GM18502 (cell line): ENCODE measurements around the gene ANXA6.
A peak's percentile ranks its signal among the peaks of the same experiment; 100 is the strongest.

Experiments
- ATAC-seq: cut with Tn5 transposase; IDR thresholded peaks from one replicate; pipeline ENCODE4 v1.9.1; 2021; ENCODE audit warnings: mild to moderate bottlenecking; ENCODE audit not compliant: unreplicated experiment, poor library complexity

Gene ANXA6

DNA sequence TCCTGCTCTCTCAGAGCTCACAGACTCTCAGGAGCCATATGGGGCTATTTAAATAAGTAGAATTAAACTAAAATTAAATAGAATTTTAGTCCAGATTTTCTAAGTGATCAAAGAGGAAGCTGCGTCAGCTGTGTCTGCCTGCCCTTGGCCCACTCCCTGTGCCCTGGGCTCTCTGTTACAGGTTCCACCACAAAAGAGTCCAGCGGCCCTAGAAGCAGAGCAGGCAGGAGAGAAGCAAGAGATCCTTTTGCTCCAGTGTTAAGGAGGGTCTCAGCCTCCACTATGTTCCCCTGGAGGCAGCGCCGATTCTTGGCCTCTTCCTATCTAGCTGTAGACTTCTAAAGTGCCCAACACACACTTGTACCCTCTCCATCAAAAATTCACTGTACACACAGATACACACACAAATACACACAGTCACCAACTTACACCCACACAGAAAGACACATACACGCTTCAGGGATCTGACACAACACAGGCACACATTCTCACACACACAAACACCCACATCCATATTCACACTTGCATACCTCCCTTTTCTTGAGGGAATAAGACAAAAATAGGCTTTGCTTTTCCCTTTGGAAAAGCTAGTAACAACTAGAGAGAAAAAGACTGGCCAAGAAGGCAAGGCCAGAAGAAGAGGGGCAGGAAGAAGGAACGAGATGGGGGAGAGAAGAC lies 71.2 kb downstream of the ANXA6 start:
- ATAC-seq = no peak

DNA sequence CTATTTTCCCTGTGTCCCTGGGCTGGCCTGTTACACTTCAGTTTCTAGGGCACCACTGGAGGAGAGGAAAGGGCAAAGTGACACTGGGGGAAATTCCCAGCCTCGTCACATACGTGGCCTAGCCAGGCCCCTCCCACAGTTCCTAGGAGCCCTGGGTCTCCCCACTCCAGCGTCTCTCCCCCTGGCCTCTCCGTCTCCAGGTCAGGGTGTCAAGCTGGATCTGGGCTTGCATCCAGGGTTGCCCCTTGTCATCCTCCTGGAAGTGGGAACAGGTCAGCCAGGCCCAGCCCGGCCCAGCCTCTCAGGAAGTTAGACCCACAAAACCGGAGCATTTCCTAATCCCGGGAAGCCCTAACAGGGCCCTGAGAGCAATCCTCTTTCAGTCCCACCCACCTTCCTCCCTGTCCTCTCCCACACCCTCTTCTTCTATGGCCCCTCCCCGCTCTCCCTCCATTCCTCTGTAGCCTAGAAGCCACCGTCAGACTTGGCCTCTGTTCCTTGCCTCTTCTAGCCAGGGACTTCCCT lies 72.0 kb downstream of the ANXA6 start:
- peak; percentile 19 for ATAC-seq

DNA sequence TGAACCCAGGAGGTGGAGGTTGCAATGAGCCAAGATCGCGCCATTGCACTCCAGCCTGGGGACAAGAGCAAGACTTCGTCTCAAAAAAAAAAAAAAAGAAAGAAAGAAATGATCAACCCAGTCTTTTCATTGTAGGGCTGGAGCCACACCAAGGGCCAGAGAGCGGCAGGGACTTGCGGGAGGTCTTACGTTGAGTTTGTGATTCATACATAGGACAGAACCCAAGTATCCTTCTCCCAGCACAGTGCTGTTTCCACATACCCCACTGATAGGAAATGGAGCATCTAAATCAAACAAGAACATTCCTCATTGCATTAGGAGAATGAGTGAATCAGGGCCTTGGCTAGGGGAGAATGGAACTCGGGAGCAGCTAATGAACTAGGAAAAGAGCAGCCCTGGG lies 73.2 kb downstream of the ANXA6 start:
- ATAC-seq = no peak

DNA sequence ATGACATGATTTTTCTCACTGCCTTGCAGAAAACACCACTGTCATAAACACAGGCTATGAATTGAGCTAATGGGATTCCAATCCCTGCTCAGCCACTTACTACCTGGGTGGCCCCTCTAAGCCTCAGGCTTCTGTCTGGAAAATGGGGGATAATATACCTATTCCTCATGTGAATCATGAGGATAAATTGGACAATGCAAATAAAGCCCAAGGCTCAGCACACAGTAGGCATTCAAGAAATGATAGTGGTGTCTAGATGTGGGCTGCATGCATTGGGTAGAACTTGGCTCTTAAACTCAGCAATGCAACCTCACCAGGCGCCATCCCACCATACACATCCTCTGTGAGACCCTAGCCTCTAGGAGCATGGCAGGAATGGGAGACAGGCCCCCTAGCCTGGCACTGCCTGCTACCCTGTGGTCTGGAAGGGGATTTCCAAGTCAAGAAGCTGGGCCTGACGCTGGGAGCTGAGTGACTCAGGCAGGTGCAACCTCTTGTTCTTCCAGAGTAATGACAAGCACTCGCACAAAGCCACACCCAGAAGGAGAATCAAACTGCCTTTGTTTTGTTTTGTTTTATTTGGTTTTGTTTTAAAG lies 74.4 kb downstream of the ANXA6 start:
- ATAC-seq = no peak

DNA sequence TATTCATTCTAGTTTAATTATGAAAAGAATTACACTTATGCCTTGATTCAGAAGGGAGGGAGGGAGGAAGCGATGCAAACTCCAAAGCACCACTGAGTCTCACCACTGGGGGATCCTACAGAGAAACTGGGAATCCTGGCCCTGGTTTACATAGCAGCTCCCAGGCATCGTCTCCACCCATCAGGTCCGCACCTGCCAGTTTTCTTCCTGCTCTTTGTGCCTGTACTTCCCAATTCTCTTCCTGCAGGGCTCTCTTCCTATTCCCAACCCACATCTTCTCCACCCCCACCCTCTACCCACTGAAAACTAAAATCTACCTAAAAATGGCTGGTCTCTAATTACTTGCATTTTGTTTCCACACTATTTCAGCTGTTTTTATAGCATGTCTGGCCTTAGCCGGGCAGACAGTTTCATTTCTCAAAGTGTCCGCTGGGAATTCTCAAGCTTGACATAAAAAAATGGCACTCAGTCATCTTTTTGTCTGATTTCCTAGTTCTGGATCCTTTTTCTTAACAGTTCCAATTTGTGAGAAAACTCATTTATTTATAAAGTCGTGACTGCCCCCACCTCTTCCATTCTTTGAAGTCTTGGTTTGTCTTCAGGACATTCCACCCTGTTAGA lies 75.2 kb downstream of the ANXA6 start:
- ATAC-seq = no peak

DNA sequence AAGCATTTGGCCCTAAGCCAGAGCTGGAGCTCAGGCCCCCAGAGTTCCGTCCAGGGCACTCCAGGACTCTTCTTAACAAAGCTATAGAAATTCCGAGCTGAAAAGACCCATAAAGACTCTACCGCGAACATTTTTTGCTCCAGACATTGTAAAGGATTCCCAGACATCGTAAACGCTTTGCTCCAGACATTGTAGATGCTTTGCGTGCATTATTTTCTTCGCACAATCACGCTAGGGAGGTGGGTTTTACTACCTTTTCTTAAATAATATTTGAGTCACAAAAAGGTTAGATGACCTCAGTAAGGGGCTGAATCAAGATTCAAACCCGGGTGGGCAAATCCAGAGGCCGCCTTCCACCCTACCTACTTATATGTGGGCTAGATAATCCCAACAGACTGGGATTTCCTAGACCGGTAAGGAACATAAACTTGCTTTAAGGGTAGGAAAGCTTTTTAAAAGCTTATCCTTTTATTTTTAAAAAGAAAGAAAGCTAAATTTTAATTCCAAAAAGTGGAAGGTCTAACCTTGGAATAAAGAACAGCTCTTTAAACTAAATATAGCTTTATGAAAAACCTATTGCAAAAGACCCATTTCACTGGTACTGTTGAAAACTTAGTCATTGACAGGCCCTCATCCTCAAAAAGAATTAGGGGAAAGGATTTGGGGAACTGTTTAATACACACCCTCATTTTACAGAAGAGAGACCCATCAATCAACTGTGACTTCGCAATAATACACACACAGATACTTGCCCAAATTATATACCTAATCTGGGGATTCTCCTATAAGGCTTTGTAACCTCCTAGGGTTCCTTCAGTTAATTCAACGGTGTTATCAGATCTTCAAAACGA lies 75.9 kb downstream of the ANXA6 start:
- ATAC-seq = no peak

DNA sequence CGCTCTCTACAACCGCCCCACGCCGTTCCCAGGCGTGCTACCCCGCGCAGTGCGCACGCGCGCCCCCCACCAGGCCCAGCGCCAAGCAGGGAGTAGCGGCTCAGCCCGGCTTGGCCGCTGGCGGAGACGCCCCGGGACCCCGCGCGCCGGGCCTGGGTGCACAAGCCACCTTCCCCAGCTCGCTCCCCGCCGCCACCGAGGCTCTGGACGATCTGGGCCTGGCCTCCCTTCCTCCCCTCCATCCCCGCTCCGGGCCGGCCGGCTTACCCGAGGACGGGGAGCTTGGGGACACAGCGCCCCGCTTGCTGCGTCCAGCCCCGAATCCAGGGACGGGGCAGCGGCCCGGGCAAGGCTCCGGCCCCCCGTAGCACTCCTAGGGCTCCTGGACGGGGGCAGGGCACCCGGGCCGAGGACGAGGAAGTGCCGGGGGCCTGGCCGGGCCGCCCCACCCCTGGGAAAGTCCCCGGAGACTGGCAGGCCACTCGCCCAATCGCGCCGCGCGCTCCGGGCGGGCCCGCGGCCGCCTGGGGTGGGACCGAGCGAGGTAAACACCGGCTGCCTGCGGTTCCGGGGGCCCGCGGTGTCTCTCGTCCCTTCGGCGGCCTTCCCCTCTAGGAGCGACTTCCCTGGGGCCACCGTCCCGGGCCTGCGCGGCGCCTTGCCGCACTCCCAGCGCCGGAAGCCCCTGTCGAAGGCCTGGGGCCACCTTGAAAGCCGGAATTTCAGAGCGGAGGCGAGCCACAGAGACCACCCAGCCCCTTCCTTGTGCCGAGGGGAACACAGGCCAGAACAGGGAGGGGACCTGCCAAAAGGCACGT lies 76.8 kb downstream of the ANXA6 start, which contains the start of gene TNIP1:
Gene TNIP1 (minus strand): TSS at position 422 of the 818 bp plus-strand sequence. CDS start 15,939 bp downstream, outside the sequence.
- peak; percentile 76 for ATAC-seq

DNA sequence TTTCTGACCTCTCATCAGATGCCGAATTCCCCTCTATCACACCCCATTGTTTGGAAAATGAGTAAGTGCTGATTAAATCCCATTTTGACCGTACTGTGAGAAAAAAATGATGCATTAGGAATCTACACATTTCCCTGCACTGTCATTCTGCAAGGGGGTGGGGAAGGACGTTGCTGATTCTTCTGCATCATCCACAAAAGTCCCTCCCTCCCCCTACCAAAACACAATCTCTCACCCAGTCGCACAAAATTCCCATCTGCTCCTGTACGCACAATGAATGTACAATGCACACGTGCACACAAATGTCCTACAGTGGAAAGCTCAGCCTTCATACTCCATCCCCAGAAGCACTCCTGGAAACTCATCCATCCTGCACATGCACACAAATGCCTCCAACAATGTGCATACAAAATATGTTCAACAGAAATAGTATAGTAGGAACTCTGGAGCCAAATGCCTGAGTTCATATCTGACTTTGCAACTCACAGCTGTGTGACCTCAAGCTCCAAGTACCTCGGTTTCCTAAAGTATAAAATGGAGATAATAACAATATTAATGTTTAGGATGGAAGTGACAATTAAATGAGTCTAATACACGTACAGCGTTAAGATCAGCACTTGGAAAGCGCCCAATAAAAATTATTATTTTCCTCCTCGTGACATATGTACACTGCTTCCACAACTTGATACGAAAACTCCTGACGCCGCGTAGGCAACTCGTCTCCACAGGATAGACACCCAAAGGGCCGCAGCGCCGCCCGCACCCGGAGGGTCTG lies 77.6 kb downstream of the ANXA6 start:
- no peak for ATAC-seq

DNA sequence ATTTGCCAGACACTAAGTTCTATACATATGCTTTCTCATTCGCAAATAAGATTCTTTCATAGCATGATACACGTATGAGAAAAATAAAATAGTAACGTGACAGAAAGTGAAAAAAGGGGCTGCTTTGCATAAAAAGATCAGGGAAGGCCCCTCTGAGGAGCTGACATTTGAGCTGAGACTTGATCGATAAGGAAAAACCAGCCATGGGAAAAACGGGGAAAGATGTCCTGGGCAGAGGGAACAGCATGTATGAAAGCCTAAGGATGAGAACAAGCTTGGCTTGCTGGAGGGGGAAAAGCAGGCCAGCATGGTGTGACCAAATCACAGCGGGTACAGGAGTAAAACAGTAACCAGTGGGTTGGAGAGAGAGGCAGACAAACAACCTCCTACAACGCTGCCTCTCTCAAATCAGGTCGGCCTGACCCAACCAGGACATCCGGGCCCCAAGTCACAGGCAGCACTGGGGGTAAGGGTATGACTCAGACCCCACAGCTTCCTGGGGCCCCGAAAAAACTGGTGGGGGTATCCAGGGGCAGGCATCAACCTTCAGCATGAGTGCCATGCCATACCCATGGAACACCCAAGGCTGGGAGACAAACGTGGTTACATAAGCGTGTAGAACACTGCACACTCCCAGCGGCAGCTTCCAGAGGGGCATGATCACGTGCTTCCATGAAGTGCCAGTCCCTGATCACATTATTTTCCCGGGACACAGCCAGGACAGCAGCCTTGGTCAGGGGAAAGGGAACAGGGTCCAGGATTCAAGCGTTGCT lies 78.9 kb downstream of the ANXA6 start:
- peak; percentile 57 for ATAC-seq

DNA sequence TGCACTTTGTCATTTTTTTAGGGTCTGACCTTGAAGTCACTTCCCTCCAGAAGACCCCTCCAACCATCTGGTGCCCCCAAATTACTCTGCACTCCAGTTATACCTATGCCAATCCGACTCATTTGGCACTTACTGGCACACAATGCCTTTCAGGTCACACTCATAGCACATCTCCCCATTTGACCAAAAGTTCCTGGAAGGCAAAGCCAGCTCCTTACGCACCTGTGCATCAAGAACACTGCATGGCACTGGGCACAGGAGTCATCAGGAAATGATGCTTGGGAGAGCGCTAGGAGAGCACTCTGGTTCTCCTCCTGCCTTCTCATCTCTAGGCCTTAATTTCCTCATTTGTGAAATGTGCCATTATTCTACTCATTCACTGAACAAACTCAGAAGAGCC lies 79.6 kb downstream of the ANXA6 start:
- ATAC-seq = no peak

DNA sequence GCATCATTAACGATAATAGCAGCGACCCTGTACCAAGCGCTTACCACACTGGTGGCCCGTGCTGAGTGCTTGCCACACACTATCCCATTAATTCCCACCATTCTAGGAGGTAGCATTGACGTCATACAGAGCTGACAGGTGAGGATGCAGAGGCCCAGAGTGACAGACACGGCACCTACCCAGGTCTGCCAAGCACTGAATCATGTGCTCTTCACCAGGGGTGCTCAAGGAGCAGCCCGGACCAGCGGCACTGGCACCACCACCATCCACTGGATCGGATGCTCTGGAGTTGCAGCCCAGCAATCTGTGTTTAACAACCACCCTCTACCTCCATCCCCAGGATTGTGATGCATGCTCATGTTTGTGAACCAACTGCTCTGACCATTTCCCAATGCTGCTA lies 80.2 kb downstream of the ANXA6 start:
- ATAC-seq = no peak

DNA sequence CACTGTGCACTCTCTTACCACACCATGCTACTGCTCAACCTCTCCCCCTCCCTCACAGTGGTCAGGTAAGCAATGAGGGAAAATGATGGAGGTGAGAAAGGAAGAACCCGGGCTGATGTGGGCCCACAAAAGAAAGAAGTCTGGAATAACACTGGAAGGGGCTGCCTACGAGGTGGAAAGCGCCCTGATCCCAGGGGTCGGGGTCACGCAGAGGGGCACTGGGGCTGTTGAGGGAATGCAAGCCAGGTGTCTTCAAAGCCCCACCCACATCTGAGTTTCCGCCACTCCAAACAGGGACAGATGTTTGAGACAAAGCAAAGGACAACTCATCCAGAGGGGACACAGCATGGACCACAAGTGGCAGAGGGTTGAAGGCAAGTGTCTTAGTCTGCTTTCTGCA lies 81.0 kb downstream of the ANXA6 start:
- no peak for ATAC-seq

DNA sequence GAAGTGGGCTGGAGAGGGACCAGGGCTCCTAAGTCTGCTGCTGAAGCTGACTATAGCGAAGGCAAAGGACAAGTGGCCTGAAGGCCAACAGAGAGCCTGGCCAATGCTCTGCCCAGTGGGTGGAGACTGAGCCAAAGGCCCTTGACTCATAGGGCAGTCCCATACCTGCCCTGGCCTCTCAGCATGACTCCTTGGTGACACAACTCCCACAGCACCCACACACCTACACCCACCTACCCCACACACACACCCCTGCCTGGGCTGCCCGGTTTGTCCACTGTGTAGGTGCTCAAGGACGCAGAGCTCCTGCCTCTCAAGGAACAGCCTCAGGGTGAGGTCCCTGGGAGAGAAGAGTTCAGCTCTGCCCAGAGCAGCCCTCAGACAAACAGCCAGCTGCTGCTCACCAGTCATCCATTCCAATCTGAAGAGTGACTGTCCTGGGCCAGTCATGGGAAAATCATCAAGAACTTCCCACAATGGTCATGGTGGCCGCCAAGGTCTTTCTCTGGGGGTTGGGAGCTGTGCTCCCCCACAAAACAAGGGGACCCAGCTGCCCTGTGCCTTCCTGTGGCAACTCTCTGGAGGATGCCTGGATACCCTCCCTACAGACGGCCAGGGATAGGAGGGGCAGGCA lies 81.8 kb downstream of the ANXA6 start:
- no peak for ATAC-seq

DNA sequence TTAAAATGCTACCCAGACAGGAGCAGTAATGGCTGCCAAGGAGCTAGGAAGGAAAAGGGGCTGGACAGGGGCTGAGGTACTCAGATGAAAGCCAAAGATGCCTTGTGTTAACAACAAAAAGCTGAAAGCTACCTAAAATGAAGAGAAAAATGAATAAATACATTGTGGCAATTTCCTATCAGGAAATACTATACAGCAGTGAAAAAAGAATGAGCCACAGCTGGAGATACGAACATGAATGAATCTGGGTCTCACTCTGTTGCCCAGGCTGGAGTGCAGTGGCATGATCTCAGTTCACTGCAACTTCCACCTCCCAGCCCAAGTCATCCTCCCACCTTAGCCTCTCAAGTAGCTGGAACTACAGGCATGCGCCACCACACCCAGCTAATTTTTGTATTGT lies 83.0 kb downstream of the ANXA6 start:
- no peak for ATAC-seq

DNA sequence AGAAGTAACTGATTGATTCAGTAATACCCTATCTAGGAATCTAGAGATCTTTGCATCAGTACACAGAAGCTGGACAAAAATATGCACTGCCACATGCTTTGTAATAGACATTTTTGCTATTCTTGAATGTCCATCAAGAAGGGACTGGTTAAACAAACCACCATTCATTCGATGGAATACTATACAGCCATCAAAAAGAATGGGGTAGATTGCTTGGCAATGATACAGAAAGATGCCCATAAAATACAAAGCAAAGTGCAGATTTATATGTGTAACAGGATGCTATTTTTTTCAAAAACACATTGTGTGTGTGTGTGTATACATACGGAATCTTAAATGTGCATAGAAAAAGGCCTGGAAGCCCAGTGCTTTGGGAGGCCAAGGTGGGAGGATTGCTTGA lies 84.3 kb downstream of the ANXA6 start:
- ATAC-seq = no peak

DNA sequence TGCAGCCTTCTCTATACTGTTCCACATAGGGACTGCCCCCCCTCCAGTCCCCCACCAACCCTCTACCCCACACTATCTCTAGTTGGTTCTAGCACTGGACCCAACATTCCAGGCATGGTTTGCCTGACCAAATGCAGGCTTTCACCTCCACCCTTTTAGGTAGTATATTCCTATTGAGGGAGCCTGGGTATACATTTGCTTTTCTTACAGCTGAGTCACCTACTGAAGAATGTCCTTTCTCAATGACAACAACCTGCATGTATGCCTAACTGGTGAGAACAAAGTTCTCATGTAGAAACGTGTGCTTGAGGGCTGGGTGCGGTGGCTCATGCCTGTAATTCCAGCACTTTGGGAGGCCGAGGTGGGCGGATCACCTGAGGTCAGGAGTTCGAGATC lies 85.0 kb downstream of the ANXA6 start:
- ATAC-seq = no peak

DNA sequence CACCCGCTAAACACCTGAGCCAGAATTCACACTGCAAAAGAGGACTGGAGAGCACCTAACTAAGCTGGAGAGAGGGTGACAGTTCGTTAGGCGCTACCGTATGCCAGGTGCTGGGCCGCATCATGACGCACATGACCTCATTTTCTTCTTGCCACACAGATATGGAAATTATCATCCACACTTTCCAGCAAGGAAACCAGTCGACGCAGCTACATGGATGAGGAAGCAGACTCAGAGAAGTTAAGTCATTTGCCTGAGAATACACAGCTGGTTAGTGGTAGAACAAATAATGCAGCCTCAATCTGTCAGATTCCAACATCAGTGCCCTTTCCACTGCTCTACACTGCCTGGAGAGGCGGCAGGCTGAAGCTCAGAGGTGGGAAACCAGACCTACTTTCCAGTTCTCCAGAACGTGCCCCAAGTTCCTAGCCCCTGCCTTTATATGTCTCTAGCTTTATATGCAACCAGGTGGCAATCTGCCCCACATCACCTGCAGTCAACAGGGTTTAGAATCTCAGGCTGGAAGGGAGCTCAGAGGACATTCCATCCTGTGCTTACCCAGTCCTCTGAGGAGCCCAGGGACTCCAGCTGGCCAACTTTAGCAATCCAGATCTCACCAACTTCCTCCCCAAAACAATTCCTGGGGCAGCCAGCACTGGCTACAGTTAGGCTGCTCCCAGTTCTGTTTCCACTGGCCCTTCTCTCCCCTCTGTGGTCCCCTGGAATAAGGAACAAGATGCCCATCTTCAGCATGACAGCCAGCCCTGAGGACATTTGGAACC lies 85.5 kb downstream of the ANXA6 start:
- no peak for ATAC-seq
